ENCODE results near the gene ETV6. TPM values are rescaled to one million over a fixed set of nuclear protein-coding genes. Genes with fewer than 3 reads are reported as not detected.

Gene ETV6
- total RNA-seq, 3 donors from 2014 or later = 17.8 to 58.7 (median 45.2) TPM

GRCh38 chr12:11642785-11643184 is 6.7 kb upstream of the ETV6 start:
- H3K9me3 ChIP-seq = no peaks in the 10 kb centered on the region
- no peaks in the 10 kb centered on the region for H3K4me1 ChIP-seq
- no peaks in the 10 kb centered on the region for H3K36me3 ChIP-seq
- H3K27me3 ChIP-seq = no peaks in the 10 kb centered on the region
- H3K27ac ChIP-seq = no peak overlapping the region
- intact Hi-C loops (cut with DNase I; ENCODE audit: low total_unique reads) = no loop called here
- H3K4me3 ChIP-seq = no peak overlapping the region
- no peak for DNase-seq (ENCODE audit: low spot score in 2 of 2)
- TF ChIP-seq CTCF (IDR thresholded peaks at IDR 0.05) (no peak), POLR2A (IDR thresholded peaks at IDR 0.05) (no peak), POLR2AphosphoS5 (IDR thresholded peaks at IDR 0.05) (no peak)

GRCh38 chr12:11645391-11645790 is 4.1 kb upstream of the ETV6 start:
- H3K27me3 ChIP-seq = no peaks in the 10 kb centered on the region
- no peaks in the 10 kb centered on the region for H3K9me3 ChIP-seq
- H3K4me3 ChIP-seq = no peak overlapping the region
- no peak for DNase-seq (ENCODE audit: low spot score in 2 of 2)
- no peaks in the 10 kb centered on the region for H3K36me3 ChIP-seq
- TF ChIP-seq CTCF (IDR thresholded peaks at IDR 0.05) (no peak), POLR2A (IDR thresholded peaks at IDR 0.05) (no peak), POLR2AphosphoS5 (IDR thresholded peaks at IDR 0.05) (no peak)
- H3K4me1 ChIP-seq = no peaks in the 10 kb centered on the region
- intact Hi-C loops (cut with DNase I; ENCODE audit: low total_unique reads) = no loop called here
- H3K27ac ChIP-seq = no peak overlapping the region

GRCh38 chr12:11648514-11649412 is 711 bp upstream of the ETV6 start:
- peak; percentile 66 to 74 for DNase-seq (ENCODE audit: low spot score in 2 of 2)
- peak overlapping the region; percentile 85 to 90 (median 86) for H3K4me3 ChIP-seq
- TF ChIP-seq CTCF (IDR thresholded peaks at IDR 0.05) (peak in 1 of 3 donors; percentile 20), POLR2AphosphoS5 (IDR thresholded peaks at IDR 0.05) (peak; percentile 30 to 73 (median 33)), POLR2A (IDR thresholded peaks at IDR 0.05) (no peak)
- peak overlapping the region; percentile 97 to 100 for H3K27ac ChIP-seq
- H3K4me1 ChIP-seq = peaks cover 0 to under 1% of the 10 kb centered on the region in 2 donors
- no peaks in the 10 kb centered on the region for H3K36me3 ChIP-seq
- intact Hi-C loops (cut with DNase I; ENCODE audit: low total_unique reads) = no loop called here
- no peaks in the 10 kb centered on the region for H3K27me3 ChIP-seq
- no peaks in the 10 kb centered on the region for H3K9me3 ChIP-seq

- intact Hi-C loops (cut with DNase I; ENCODE audit: low total_unique reads) = loop anchor here (10.0 kb wide), 1 partner anchor 74 kb away; no protein-coding TSS in a partner anchor
These were observed 1.1 kb downstream of the ETV6 start for GRCh38 chr12:11650286-11651281.

More at GRCh38 chr12:11650286-11651281, 1.1 kb downstream of the ETV6 start:
- Histone ChIP-seq H3K9me3 (no peaks in the 10 kb centered on the region), H3K27me3 (no peaks in the 10 kb centered on the region), H3K4me3 (peak overlapping the region; percentile 85 to 90 (median 86)), H3K36me3 (no peaks in the 10 kb centered on the region), H3K4me1 (peaks cover 0 to 16% of the 10 kb centered on the region in 2 donors), H3K27ac (peak overlapping the region; percentile 97 to 100)
- DNase-seq (ENCODE audit: low spot score in 2 of 2) = no peak
- TF ChIP-seq CTCF (IDR thresholded peaks at IDR 0.05) = no peak
- TF ChIP-seq POLR2A (IDR thresholded peaks at IDR 0.05) = no peak
- peak in 1 of 3 donors; percentile 22 for TF ChIP-seq POLR2AphosphoS5 (IDR thresholded peaks at IDR 0.05)
